ENCODE results near the gene LAMTOR2.

Gene LAMTOR2

DNA sequence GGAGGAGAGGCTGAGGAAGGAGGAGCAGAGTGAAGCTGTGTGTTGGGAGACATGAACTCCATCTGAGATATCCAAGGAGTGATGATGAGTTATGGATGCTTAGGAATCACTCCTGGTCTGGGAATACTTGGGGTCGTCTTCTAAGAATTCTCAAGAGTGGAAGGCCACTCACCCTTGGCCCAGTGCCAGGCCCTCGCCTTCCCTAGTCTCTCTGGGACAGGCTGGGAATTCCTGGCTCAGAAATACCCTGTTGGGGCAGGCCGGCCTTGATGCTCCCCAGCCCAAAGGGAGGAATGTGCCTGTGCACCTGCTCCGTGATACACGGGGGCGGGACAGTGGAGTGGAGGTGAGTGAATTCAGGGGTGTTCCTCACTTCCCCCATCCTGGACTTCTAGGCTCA is 47.3 kb downstream of the LAMTOR2 start:
- H3F3A ChIP-seq (ENCODE audit: low read depth): no peaks in the 10 kb centered on the region
- no peaks in the 10 kb centered on the region for H4K20me1 ChIP-seq (ENCODE audit: insufficient read depth, low read length, poor library complexity, severe bottlenecking)
- no peaks in the 10 kb centered on the region for H3K9me2 ChIP-seq (replicated peaks; ENCODE audit: low read depth, low read length)
- H3K4me2 ChIP-seq (ENCODE audit: low read depth, low read length, poor library complexity, severe bottlenecking): no peak overlapping the region
- H3K4me3 ChIP-seq (ENCODE audit: low read length, poor library complexity, severe bottlenecking): no peak overlapping the region
- H2AFZ ChIP-seq (ENCODE audit: low read length): no peak overlapping the region
- TF ChIP-seq, protein P1, sequence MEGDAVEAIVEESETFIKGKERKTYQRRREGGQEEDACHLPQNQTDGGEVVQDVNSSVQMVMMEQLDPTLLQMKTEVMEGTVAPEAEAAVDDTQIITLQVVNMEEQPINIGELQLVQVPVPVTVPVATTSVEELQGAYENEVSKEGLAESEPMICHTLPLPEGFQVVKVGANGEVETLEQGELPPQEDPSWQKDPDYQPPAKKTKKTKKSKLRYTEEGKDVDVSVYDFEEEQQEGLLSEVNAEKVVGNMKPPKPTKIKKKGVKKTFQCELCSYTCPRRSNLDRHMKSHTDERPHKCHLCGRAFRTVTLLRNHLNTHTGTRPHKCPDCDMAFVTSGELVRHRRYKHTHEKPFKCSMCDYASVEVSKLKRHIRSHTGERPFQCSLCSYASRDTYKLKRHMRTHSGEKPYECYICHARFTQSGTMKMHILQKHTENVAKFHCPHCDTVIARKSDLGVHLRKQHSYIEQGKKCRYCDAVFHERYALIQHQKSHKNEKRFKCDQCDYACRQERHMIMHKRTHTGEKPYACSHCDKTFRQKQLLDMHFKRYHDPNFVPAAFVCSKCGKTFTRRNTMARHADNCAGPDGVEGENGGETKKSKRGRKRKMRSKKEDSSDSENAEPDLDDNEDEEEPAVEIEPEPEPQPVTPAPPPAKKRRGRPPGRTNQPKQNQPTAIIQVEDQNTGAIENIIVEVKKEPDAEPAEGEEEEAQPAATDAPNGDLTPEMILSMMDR (conservative IDR thresholded peaks at IDR 0.05; ENCODE audit: low read length): no peak
- TF ChIP-seq EZH2phosphoT487 (IDR thresholded peaks at IDR 0.05; ENCODE audit: borderline replicate concordance): no peak
- H3K36me3 ChIP-seq (ENCODE audit: insufficient read depth, low read length): no peaks in the 10 kb centered on the region
- no peaks in the 10 kb centered on the region for H3K9me3 ChIP-seq (ENCODE audit: insufficient read depth, low read depth, low read length)
- no peaks in the 10 kb centered on the region for H3K79me2 ChIP-seq (ENCODE audit: insufficient read depth, low read length)
- H3K4me1 ChIP-seq (ENCODE audit: insufficient read depth, low read length, poor library complexity, severe bottlenecking): peaks cover 15% of the 10 kb centered on the region
- H3K27me3 ChIP-seq (ENCODE audit: insufficient read depth, low read length, poor library complexity, severe bottlenecking): no peaks in the 10 kb centered on the region
- H3K9ac ChIP-seq (ENCODE audit: low read depth, low read length, poor library complexity, severe bottlenecking): no peak overlapping the region

DNA sequence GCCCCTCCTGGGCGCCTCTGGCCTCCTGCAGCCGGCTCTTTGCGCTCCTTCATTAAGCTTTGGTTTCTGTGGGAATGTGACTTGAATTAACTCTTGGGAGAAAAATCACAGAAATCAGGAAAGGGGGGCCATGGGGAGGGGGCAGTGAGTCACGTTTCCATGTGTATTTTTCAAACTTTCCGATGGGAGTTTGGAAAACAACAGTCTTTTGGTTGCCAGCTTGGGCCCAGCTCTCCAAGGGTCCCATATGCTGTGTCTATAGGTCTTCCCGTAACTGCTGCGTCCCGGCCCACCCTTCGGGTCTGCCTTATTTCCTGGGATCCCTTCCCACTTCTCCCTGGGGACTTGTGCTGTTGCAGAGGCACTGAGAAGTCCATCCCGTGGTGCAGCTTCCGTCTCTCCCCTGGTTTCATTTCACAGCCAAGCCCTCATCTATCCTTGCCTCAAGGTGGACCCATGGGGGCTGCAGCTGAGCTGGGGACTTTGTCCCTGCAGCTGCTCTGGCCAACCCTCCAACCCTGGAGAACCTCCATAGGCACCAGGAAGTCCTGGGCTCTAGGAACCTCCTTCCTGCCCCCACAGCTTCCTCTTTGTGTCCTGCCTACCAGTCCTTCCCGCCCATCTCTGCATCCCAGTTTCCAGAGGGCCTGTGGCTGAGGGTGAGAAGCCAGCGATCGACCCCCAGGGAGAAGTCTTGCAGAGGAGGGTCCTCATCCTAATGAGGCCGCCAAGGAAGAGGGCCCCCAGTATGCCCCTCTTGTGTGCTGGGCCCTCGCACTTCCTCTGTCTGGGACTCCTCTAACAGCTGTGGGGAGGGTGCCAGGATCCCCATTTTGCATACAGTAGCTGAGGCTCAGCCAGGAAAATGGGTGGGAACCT is 48.3 kb downstream of the LAMTOR2 start:
- no peaks in the 10 kb centered on the region for H3K36me3 ChIP-seq (ENCODE audit: insufficient read depth, low read length)
- no peak overlapping the region for H3K4me2 ChIP-seq (ENCODE audit: low read depth, low read length, poor library complexity, severe bottlenecking)
- H3K4me3 ChIP-seq (ENCODE audit: low read length, poor library complexity, severe bottlenecking): no peak overlapping the region
- no peaks in the 10 kb centered on the region for H3K79me2 ChIP-seq (ENCODE audit: insufficient read depth, low read length)
- H3K9me3 ChIP-seq (ENCODE audit: insufficient read depth, low read depth, low read length): no peaks in the 10 kb centered on the region
- H3F3A ChIP-seq (ENCODE audit: low read depth): no peaks in the 10 kb centered on the region
- no peak overlapping the region for H2AFZ ChIP-seq (ENCODE audit: low read length)
- H3K4me1 ChIP-seq (ENCODE audit: insufficient read depth, low read length, poor library complexity, severe bottlenecking): peaks cover 9% of the 10 kb centered on the region
- no peaks in the 10 kb centered on the region for H3K27me3 ChIP-seq (ENCODE audit: insufficient read depth, low read length, poor library complexity, severe bottlenecking)
- TF ChIP-seq, protein P1 (conservative IDR thresholded peaks at IDR 0.05; ENCODE audit: low read length): no peak
- no peak for TF ChIP-seq EZH2phosphoT487 (IDR thresholded peaks at IDR 0.05; ENCODE audit: borderline replicate concordance)
- no peak overlapping the region for H3K9ac ChIP-seq (ENCODE audit: low read depth, low read length, poor library complexity, severe bottlenecking)
- no peaks in the 10 kb centered on the region for H3K9me2 ChIP-seq (replicated peaks; ENCODE audit: low read depth, low read length)
- H4K20me1 ChIP-seq (ENCODE audit: insufficient read depth, low read length, poor library complexity, severe bottlenecking): no peaks in the 10 kb centered on the region

DNA sequence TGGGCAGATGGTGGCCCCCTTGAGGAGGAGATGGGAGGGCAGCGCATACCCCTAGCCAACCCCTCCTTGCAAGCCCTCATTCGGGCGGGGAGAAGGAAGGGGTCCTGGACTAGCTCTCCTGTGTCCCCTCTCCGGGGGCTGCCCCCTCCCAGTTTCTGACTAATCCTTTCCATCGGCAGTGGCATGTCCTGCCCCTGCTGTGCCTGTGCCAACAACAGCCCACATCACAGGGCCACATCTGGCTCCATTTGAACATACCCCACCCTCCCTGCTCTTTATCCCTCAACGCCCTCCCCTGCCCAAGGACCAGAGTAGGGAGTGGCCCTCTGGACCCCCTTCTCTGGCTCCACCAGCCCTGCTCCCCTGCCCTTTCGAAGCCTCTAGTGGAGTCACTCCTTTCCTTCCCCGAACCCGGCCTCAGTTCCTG is 49.0 kb downstream of the LAMTOR2 start:
- no peak overlapping the region for H2AFZ ChIP-seq (ENCODE audit: low read length)
- no peaks in the 10 kb centered on the region for H3K27me3 ChIP-seq (ENCODE audit: insufficient read depth, low read length, poor library complexity, severe bottlenecking)
- H3K36me3 ChIP-seq (ENCODE audit: insufficient read depth, low read length): no peaks in the 10 kb centered on the region
- no peaks in the 10 kb centered on the region for H3F3A ChIP-seq (ENCODE audit: low read depth)
- H4K20me1 ChIP-seq (ENCODE audit: insufficient read depth, low read length, poor library complexity, severe bottlenecking): no peaks in the 10 kb centered on the region
- H3K4me2 ChIP-seq (ENCODE audit: low read depth, low read length, poor library complexity, severe bottlenecking): no peak overlapping the region
- no peaks in the 10 kb centered on the region for H3K9me2 ChIP-seq (replicated peaks; ENCODE audit: low read depth, low read length)
- H3K9me3 ChIP-seq (ENCODE audit: insufficient read depth, low read depth, low read length): no peaks in the 10 kb centered on the region
- H3K4me3 ChIP-seq (ENCODE audit: low read length, poor library complexity, severe bottlenecking): no peak overlapping the region
- TF ChIP-seq EZH2phosphoT487 (IDR thresholded peaks at IDR 0.05; ENCODE audit: borderline replicate concordance): no peak
- TF ChIP-seq, protein P1 (conservative IDR thresholded peaks at IDR 0.05; ENCODE audit: low read length): no peak
- H3K4me1 ChIP-seq (ENCODE audit: insufficient read depth, low read length, poor library complexity, severe bottlenecking): peaks cover 9% of the 10 kb centered on the region
- H3K79me2 ChIP-seq (ENCODE audit: insufficient read depth, low read length): no peaks in the 10 kb centered on the region
- no peak overlapping the region for H3K9ac ChIP-seq (ENCODE audit: low read depth, low read length, poor library complexity, severe bottlenecking)

Measured in Loucy (cell line).